Measurements from ENCODE around the gene ANAPC5.

ANAPC5 gene

DNA sequence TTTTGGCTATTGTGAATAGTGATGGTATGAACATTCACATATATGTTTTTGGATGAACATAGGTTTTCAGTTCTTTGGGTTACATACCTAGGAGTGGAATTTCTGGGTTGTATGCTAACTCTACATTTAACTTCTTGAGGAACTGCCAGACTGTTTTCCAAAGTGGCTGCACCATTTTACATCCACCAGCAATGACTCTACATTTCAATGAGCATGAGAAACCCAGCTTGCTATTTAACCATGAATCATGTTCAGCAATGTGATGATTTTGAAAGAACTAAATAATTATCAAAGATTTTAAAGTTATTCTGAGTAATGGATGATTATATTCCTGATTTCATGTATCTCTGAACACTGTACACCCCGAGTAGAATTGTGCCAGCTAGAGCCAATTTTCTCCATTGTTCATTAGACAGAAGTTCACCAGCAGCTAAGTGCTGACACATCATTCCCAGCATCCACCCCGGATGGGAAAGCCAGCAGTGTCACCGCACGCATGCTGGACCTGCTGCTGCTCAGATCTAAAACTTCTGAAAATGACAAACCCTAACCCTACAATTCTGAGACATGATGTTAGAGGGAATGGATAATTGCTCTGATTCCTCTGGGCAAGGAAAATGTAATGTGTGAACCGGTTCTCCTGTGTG is 13.3 kb upstream of the ANAPC5 start:
- no peak overlapping the region for H3K4me3 ChIP-seq (replicated peaks in 1 of 2; ENCODE audit: low read depth in 2 of 2, low read length in 2 of 2)
- DNase-seq (ENCODE audit: low read depth in 2 of 2), result peak in 1 of 2 donors; percentile 35
- TF ChIP-seq, protein P1, sequence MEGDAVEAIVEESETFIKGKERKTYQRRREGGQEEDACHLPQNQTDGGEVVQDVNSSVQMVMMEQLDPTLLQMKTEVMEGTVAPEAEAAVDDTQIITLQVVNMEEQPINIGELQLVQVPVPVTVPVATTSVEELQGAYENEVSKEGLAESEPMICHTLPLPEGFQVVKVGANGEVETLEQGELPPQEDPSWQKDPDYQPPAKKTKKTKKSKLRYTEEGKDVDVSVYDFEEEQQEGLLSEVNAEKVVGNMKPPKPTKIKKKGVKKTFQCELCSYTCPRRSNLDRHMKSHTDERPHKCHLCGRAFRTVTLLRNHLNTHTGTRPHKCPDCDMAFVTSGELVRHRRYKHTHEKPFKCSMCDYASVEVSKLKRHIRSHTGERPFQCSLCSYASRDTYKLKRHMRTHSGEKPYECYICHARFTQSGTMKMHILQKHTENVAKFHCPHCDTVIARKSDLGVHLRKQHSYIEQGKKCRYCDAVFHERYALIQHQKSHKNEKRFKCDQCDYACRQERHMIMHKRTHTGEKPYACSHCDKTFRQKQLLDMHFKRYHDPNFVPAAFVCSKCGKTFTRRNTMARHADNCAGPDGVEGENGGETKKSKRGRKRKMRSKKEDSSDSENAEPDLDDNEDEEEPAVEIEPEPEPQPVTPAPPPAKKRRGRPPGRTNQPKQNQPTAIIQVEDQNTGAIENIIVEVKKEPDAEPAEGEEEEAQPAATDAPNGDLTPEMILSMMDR (IDR thresholded peaks at IDR 0.05; ENCODE audit: low read depth, low read length), result no peak

DNA sequence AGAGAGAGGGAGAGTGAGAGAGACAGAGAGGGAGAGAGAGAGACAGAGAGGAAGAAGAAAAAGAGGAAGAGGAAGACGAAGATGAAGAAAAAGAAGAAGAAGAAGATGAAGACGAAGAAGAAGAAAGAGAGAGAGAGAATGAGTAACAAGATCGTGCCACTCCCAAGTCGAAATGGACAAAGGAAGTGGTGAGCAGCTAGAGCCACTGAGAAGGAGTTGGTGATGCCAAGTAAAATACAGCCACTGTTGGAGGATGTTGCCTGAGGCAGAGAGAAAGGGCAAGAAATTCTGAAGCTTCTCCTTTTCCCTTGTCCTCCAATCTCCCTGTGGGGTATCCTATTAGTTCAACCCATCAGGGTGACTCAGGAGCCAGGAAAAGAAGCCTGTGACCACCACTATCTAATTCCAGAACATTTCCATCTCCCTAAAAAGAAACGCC is 12.5 kb upstream of the ANAPC5 start:
- TF ChIP-seq, protein P1 (IDR thresholded peaks at IDR 0.05; ENCODE audit: low read depth, low read length), result no peak
- peak in 1 of 2 donors; percentile 54 for DNase-seq (ENCODE audit: low read depth in 2 of 2)
- H3K4me3 ChIP-seq (replicated peaks in 1 of 2; ENCODE audit: low read depth in 2 of 2, low read length in 2 of 2), result no peak overlapping the region

DNA sequence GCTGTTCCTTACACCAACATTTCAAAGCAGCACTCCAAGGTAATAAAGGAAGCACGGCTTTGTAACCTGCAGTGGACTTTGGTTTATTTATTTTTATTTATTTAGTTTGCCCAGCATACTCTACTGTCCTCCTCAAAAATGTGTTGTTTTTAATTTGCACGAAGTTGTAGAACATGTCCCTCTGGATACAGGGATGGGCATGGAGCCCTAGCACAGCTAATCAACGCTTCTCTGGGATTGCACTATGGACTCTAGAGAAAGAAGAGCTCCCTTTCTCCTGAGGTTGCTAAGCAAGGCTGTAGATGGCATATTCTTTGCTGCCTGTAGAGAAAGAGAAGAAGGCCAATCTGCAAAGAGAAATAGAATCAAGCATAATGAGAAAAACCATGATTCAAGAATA is 5.9 kb upstream of the ANAPC5 start:
- H3K4me3 ChIP-seq (replicated peaks in 1 of 2; ENCODE audit: low read depth in 2 of 2, low read length in 2 of 2), result no peak overlapping the region
- DNase-seq (ENCODE audit: low read depth in 2 of 2), result no peak
- TF ChIP-seq, protein P1 (IDR thresholded peaks at IDR 0.05; ENCODE audit: low read depth, low read length), result no peak

DNA sequence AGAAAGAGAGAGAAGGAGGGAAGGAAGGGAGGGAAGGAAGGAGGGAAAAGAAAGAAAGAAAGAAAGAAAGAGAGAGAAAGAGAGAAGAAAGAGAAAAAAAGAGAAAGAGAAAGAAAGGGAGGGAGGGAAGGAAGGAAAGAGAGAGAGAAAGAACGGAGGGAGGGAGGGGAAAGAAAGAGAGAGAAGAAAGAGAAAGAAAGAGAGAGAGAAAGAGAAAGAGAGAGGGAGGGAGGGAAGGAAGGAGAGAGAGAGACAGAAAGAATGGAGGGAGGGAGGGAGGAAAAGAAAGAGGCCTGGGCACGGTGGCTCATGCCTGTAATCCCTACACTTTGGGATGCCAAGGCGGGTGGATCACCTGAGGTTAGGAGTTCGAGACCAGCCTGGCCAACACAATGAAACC is 5.1 kb upstream of the ANAPC5 start:
- no peak overlapping the region for H3K4me3 ChIP-seq (replicated peaks in 1 of 2; ENCODE audit: low read depth in 2 of 2, low read length in 2 of 2)
- DNase-seq (ENCODE audit: low read depth in 2 of 2), result no peak
- TF ChIP-seq, protein P1 (IDR thresholded peaks at IDR 0.05; ENCODE audit: low read depth, low read length), result no peak

DNA sequence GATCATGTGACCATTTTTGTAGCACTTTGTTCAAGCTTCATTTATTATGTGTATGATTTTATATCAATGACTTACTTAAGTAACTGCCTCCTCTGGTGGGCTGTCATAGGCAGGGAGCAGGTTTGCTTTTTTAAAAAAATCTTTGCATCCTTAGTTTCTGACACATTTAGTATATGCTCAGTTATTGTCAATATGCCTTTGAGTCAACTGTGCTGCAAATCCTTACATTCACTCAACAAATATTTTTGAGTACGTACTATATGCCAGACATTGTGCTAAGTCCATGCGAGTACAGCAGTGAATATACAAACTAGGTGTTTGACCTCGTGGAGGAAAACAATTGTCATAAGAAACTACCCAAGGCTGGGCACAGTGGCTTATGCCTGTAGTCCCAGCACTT is 4.4 kb upstream of the ANAPC5 start:
- no peak for DNase-seq (ENCODE audit: low read depth in 2 of 2)
- TF ChIP-seq, protein P1 (IDR thresholded peaks at IDR 0.05; ENCODE audit: low read depth, low read length), result no peak
- no peak overlapping the region for H3K4me3 ChIP-seq (replicated peaks in 1 of 2; ENCODE audit: low read depth in 2 of 2, low read length in 2 of 2)

DNA sequence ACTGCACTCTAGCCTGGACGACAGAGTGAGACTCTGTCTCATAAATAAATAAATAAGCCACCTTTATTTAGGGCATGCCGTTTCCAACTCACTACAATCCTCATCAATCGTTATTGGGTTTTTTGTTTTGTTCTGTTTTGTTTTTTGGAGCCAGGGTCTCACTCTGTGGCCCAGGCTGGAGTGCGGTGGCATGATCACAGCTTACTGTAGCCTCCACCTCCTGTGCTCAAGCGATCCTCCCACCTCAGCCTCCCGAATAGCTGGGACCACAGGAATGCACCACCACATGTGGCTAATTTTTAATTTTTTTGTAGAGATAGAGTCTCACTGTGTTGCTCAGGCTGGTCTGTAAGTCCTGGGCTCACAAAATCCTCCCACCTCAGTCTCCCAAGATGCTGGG is 3.6 kb upstream of the ANAPC5 start:
- DNase-seq (ENCODE audit: low read depth in 2 of 2), result no peak
- TF ChIP-seq, protein P1 (IDR thresholded peaks at IDR 0.05; ENCODE audit: low read depth, low read length), result no peak
- H3K4me3 ChIP-seq (replicated peaks in 1 of 2; ENCODE audit: low read depth in 2 of 2, low read length in 2 of 2), result no peak overlapping the region

GRCh38 chr12:121352682-121353018 is 439 bp upstream of the ANAPC5 start:
- peak overlapping the region; percentile 93 to 97 for H3K4me3 ChIP-seq (replicated peaks in 1 of 2; ENCODE audit: low read depth in 2 of 2, low read length in 2 of 2)
- TF ChIP-seq, protein P1 (IDR thresholded peaks at IDR 0.05; ENCODE audit: low read depth, low read length), result no peak
- no peak for DNase-seq (ENCODE audit: low read depth in 2 of 2)
